CD4-positive, alpha-beta T cell treated with Interleukin-17A for 1 hour (primary cell): ENCODE results near the gene FN1.

Experiments used
- DNase-seq: peaks from one replicate; pipeline ENCODE4 v3.0.0-alpha.2; 2020

FN1 gene

DNA sequence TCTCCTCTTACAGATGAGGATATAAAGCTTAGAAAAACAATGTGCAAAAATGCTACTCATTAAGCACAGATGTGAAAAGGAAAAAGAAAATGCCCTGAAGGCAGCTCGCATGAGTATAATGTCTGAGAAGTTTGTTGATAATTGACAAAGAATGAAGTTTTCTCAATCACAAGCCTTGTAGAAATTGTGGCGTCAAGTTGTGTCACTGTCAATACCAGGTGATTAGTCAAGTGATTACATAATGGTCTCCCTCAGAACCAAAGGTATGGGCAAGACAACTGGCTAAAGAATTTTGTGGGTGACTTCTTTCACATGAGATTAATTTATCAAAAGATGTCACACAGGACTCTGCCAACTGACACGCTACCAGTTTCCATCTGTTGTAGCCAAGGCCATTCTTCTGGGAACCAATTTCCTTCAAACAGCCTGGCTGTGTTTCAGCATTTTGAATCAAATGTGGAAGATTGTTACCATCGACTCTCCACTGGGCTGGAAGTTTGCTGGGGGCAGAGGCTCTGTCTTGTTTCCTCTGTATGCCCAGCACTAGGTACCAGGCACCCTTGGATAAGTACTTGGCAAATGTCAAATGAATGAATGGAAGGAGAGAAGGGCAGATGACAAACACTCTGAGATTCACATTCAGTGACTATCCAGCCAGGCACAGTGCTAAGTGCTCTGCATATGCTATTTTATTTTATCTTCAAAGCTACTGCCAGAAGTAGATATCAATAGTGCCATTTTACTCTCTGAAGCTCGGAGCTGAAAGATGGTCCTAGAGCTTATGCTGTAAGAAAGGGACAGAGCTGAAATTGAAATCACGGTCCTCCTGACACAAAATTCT is 5.9 kb upstream of the FN1 start:
- no peak for DNase-seq

DNA sequence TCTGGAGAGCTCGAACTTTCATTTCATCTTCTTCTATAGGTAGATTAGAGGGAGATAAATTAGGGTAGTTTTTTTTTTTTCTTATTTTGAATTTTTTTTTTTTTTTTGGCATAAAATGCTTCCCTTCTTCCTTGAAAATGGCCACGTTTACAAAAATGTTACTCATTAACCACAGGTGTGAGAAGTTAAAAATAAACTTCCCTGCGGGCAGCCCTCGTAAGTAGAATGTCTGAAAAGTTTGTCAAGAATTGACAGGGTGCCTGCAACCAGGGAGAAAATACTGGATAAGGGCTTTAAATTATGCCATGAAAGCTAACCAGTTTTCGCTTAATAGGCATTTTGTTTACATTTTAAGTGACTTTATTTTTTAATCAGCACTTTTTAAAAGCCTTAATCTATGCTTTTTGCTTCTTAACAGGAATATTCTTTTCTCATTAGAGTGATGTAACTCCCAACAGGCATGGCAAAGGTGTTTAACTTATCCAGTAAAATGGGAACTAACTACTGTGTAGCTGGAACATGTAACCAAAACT is 4.2 kb upstream of the FN1 start:
- DNase-seq: no peak

DNA sequence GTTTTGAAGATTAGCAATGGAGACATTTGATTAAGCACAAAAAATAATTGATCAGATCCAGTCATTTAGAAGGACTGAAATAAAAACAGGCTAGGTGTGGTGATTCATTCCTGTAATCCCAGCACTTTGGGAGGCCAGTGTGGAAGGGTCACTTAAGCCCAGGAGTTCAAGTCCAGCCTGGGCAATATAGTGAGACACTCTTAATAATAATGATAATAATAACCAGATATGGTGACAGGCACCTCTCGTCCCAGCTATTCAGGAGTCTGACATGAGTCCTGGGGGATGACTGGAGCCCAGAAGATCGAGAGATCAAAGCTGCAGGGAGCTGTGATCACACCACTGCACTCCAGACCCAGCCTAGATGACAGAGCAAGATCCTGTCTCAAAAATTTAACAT is 3.5 kb upstream of the FN1 start:
- no peak for DNase-seq

DNA sequence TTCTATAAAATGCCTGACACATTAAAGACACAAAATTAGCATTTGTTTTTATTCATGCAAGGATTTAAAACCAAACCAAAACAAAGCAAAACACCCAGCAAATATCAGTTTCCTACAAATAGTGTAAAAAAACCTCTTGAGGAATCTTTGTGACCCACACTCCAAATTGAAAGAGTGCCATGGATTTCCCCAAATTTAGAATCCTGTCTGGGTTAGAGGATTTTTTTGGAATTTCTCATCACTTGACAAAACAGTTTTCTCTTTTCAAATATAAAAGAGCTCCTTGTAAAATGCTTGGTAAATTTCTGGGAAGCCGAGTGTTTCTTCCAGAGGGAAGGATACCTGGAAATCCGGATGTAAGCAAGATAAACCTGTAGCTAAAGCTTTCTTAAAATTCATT is 1.7 kb upstream of the FN1 start:
- no peak for DNase-seq

DNA sequence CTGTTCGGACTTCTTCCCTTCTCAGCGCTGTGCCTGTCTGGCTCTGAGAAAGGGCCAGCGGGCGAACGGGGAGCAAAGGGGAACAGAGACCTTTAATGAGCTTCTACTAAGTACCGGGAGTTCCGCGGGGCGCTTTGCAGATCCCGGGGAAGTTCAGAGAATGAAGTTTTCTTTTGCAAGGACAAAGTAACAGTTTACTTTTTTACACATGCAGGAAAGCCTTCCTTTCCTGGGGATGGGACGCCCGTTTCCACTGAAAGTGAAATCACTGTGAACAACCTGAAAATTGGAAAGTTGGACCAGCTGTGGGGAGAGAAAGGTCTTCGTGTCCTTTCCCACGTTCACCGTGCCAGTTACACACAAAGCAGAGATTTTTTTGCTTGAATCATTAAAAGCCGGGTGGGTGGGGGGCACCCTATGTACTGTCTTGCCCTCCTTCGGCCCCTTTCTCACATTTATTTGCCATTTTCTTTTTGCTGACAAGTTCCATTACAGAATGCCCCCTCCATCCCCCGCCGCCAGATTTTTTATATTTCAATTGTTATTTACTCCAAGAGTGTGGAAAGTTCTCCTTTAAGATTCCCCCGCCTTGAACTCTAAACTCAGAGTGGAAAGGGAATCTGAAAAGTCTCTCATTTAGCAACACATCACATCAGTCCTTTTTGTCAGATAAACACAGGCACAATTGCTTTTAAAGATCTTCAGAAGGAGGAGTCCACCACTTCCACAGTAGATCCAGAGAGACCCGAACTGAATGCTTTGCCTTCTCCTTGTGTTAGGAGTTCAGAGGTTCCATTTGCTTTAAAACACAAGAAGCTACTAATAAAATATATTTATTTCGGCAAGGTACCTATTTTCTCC is 1.1 kb upstream of the FN1 start:
- no peak for DNase-seq

DNA sequence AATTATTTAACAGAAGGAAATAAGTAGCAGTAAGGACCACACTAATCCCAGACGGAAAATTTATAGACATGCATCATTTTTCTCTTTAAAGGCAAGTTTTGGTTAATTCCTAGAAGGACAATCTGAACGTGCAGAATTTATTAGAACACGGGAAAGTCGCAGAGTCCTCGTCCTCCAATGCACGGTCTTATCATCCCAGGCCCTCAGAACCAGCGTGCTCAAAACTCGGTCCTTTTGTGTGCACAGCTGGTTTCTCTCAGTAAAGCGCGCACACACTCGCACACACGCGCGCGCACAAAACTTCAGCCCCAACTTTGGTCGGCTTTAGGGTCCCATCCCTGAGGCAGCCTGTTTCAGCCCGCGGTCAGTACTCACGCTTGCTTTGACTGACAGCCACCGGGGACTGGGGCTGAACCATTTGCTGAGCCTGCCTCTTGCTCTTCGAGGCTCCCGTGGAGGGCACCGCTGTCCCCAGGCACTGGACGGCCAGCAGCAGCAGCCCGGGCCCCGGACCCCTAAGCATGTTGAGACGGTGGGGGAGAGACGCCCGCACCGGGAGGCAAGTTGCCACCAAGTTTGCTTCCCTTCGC is 493 bp downstream of the FN1 start:
- DNase-seq: no peak

DNA sequence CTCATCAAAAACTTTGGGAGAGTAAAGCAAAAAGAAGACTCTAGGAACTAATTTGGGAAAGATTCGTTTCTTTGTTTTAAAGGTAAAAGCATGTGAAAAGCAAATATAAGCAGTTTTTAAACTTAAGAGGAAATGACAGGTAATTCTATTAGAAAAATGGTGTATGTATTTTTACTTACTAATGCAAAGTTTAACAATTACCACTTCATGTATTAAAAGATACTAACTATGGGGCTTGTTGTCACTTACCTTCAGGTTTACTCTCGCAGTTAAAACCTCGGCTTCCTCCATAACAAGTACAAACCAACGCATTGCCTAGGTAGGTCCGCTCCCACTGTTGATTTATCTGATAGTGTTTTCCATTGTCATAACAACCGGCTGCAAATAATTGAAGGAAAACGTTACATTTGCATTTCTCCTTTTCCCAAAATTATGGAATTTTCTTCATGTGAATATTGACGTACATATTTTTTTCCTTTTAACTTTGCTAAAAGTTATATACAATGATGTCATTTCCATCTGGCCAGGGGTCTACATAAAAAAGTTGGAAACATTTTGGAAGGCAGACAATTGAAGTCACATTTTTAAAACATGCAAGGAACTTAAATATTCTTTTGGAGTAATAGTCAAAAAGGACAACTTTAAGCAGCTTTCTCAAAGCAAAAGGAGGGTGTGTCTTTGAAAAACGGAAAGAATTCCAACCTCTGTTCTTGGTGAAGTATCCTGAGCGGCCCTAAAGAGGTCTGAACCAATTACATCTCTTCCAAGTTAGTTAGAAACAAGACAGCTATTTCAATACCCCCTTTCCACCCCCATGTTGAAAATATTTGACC is 1.2 kb downstream of the FN1 start:
- no peak for DNase-seq

DNA sequence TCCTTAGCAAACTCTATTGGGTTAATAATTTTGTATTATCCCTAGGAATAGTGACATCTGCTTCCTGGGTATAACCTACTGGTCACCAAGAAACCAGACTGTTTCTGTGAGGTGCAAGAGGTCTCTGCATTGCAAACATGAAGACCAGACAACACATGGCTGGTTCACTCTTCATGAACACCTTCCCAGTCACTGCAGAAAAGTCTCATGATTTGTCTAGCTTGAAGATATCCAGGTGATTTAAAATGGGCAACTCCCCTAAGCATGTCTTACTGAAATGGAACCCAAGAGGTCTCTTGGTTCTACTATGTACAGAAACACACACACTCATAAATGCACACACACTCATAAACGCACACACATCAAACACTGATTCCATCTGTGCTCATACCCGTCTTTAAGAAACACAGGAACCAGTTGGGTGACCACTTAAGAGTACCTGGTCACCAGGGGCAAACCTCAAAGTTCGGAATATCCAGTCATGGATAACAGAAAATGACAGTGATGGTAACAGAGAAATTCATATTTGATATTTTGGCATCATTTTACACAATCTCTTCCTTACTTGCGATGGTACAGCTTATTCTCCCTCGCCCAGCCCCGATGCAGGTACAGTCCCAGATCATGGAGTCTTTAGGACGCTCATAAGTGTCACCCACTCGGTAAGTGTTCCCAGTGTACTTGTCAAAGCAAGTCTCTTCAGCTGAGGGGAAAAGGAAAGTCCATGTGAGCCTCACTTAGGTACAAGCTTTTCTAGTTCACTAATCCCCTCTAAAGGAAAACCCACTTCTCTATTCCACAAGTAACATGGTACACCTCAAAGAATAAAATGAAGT is 2.9 kb downstream of the FN1 start:
- DNase-seq: no peak

DNA sequence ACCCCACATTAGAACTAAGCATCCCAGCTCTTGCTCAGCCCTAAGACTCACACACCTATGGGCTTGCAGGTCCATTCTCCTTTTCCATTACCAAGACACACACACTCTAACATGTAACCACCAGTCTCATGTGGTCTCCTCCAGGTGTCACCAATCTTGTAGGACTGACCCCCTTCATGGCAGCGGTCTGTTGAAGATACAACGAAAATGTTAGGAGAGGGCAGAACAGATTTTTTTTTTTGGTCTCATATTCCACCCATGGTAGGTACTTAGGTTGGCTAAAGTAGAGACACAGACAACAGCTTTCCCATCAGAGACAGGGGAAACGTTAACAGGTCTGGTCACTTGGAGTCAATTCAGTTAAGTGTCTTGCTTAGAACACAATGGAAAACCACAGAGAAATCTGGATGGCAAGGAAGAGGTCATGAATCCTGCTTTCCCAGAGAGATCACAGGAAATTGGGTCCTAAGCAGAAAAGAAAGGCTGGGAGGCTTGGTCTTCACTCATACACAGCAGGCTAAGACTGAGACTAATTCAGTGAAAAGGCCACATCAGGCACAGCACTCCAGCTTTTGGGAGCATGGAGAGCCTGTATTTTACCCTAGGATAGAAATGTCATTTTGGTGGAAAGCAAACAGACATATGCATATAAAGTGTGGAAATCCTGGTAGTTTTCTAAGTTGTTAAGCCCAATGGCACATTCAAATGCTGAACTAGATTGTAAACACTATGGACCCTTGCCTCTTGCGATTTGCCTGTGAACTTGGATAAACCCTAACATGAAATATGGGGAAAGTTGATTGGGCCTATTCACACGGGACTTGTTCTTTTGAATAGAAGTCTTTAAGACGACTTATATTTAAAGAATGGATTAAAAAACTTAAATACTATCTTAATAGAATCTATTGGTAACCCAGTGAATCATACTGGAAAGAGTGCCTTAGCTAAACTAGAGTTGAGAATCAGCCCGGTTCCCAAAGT is 3.8 kb downstream of the FN1 start:
- no peak for DNase-seq

DNA sequence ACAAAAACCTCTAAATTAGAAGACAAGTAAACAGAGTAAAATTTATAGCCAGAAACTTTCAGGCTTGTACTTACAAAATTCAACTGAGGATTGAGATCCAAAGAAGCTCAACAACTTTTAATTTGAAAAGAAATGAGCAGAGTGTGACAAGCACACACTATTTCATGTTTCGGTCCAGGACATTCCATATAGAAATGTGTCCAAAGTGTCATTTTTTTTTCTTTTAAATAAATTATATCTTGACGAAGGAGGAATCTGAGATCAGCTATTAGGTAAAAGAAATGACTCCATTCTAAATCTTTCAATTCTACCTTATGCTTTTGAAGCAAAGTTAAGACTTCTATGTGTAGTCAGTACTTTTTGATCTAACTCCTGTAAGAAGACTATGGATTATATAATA is 4.6 kb downstream of the FN1 start:
- DNase-seq: no peak

DNA sequence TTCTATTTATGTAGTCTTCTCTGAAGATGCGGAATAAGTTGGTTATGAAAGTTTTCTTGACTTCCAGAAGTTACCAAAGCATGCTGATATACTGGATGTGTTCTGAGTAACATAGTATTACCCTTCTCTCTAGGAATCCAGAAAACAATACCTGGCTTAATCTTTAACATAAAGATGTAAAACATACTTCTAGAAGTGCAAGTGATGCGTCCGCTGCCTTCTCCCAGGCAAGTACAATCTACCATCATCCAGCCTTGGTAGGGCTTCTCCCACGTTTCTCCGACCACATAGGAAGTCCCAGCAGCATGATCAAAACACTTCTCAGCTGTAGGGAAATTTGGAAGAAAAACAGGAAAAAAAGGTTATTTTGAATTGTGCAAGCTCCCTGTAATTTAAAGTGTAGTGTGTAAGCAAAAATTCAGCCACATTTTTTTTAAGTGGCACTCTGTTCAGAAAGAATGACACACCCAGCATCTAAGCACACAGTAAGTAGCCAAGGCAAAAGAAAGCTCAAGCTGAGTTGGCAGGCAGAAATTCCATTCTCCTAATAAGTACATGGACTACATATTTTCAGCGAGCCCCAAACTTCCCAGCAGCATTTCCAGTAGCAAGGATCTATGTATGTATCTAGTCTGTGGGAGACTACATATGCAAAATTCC is 5.2 kb downstream of the FN1 start:
- no peak for DNase-seq

DNA sequence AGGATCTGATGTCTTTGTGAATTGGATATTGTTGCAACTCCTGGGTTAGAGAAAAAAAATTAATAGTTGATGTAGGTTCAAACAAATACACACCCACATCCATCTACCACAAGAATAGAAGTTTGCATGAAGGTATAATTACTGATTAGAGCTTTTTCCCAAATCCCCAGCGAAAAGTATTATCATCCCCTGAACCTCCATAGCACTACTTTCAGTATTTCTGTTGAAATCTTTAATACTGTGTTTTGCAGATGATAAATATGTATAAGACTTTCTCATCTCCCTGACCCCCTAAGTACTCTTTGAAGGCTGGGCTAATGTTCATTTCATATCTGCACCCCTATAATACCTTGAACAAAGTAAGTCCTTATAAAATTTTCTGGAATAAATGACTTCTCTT is 6.4 kb downstream of the FN1 start:
- DNase-seq: no peak

DNA sequence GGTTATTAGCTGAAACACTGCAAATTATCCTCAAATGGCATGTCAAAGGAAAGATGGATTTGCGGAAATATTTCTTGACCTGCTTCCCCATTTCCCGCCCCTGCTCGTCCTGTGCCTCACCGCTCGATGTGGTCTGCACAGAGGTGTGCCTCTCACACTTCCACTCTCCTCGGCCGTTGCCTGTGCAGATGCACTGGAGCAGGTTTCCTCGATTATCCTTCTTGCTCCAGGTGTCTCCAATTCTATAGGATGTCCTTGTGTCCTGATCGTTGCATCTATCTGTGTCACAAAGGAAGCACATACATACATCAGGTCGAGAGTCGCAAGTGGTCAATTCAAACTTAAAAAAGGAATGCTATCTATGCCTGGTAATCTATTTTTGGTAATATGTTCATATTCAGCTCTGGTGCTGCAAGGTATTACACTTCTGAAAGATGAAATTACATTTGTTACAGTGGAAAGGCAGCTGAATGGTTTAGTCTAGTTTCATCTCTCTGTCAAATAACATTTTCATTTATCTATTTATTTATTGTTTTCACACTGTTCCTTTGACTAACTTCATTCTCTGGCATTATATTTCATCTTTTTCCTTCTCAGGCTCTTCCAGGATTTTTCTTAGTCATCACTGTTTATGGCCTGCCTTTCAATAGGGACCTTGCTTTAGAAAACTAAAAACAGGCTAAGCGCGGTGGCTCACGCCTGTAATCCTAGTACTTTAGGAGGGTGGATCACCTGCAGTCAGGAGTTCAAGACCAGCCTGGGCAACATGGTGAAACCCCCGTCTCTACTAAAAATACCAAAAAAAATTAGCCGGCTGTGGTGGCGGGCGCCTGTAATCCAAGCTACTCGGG is 7.6 kb downstream of the FN1 start:
- DNase-seq: no peak

DNA sequence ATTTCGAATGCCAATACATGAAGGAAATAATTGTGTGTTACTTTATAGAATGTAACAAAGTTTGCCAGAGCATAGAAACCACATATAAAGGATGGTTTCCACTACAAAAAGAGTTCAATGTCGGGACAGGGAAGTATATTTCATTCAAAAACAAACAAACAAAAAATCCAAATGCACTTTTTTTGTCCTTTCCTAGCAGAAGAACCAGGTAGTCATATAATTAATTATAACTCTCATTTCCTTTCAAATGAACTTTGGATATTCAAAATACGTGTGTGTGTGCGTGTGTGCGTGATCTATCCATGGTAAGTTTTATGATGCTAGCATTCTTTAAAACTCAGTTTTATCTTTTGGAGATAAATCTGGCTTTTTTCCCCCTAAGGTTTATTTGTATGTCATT is 8.3 kb downstream of the FN1 start:
- DNase-seq: no peak

DNA sequence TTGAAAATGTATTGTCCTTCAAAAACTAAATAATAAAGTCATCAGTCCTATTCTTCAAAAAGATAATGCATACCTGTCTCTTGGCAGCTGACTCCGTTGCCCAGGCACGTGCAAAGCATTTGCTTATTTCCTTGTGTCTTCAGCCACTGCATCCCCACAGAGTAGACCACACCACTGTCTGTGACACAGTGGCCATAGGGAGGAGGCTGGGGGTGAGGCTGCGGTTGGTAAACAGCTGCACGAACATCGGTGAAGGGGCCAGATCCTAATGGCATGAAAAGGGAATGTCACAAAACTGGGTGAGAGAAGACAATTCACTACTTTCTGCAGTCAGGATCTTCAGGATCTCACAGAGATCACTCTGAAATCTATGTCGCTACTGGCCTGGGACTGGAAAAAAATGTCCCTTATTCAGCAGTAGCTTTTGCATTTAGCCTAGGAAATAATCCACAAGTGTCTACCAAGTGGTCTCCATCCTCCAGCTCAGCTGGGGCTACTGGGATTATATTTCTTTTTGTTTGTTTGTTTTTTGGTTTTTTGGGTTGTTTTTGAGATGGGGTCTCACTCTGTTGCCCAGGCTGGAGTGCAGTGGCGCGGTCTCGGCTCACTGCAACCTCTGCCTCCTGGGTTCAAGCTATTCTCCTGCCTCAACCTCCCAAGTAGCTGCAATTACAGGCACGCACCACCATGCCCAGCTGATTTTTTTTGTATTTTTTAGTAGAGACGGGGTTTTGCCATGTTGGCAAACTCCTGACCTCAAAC is 10.7 kb downstream of the FN1 start:
- DNase-seq: no peak

DNA sequence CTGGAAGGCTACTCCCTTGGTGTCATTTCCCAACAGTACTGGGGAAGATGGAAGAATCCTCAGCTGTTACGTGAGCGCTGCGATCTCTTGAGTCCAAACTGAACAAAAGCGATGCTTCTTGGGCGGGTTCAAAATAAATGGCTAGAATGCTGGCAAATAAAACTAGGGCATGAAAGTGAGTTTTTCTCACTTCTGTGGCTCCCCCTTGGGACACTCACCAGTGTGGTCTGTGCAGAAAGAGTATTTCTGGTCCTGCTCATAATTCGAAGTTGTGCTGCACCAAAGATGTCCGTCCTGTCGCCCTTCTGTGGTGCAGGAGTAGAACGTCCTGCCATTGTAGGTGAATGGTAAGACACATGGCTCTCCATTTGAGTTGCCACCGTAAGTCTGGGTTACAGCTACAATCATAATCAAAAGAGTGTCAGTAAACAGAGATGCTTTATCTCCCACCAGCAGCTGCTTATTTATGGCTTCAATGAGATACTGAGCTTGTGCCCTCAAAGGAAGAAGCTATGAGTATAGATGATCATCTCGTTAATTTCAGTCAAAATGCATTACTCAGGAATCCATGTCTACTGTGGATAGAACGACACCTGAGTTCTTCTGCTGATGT is 11.8 kb downstream of the FN1 start:
- no peak for DNase-seq

DNA sequence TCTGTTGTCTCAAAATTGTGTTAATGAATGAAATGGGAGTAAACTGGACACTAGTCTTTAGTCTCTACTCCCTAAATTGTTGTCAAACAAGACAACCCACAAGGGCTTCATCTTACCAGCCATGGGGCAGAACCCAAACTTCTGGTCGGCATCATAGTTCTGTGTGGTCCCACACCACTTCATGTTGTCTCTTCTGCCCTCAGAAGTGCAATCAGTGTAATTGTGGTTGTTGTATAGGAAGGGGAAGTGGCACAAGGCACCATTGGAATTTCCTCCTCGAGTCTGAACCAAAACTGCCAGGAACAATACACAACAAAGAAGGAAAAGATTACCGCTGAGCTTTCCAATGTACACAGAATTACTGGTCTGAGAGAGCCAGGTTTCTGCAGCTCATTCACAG is 12.6 kb downstream of the FN1 start:
- DNase-seq: no peak

DNA sequence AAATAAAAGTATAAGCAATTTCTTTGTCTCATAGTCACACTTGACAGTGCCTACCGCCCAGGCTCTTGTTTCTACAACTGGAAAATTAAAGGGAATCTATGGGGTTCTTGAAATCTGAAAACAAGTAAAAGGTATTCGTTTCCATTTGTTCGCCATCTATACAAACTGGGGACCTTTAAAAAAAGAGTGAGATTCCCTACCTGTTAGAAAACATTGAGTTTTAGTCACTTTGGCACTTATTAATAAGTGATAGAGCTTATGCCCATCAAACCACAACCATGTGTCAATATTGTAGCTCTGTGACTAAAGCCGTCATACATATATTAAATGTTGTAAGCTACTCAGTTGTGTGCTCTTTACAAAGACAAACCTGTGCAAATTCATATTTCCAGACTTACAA is 13.2 kb downstream of the FN1 start:
- DNase-seq: no peak
